Measurements from ENCODE around the gene KSR1. TPM values are rescaled to one million over a fixed set of nuclear protein-coding genes. Genes with fewer than 3 reads are reported as not detected.

Gene KSR1
- polyA plus RNA-seq, 1 of the 3 experiments (the other 2 are of a cell fraction) = 7.5 TPM

DNA sequence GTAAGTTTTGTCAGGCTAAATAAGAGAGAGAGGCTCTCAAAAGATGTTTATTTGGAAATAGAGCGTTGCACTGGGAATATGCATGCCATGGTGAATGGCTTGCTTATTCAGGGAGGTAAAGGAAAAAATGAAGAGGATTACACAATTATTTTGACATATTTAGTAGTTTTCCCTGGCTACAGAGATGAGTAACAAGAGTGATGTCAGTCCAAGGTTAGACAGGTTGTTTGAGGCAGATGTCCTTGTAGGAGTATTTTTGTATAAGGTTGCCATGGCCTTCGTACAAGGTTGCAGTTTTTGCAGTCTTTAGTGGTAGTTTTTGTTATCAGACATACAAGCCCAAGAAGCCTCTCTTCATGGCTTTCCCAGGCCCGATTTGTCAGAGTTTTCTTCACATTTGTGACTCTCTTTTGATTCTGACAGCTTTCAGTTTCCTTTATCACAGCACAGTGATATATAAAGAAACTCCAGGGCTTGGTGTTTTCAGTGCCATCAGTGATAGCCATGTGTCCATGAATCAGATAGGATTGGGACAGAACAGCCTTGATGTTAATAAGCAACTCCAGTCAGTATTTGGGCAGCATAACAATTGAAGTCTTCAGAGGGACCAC lies 156.0 kb downstream of the KSR1 start:
- H3K36me3 ChIP-seq (replicated peaks in 1 of 2; ENCODE audit: control insufficient read depth in 1 of 2, insufficient read depth in 2 of 2, low read length in 1 of 2) = peaks cover 8 to 43% of the 10 kb centered on the region in 2 experiments
- no peak overlapping the region for H3K9ac ChIP-seq
- TF ChIP-seq, protein P1, sequence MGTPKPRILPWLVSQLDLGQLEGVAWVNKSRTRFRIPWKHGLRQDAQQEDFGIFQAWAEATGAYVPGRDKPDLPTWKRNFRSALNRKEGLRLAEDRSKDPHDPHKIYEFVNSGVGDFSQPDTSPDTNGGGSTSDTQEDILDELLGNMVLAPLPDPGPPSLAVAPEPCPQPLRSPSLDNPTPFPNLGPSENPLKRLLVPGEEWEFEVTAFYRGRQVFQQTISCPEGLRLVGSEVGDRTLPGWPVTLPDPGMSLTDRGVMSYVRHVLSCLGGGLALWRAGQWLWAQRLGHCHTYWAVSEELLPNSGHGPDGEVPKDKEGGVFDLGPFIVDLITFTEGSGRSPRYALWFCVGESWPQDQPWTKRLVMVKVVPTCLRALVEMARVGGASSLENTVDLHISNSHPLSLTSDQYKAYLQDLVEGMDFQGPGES (IDR thresholded peaks at IDR 0.05; ENCODE audit: low read depth, low read length) = no peak
- TF ChIP-seq RFX5 (IDR thresholded peaks at IDR 0.05; ENCODE audit: low read length) = no peak
- TF ChIP-seq TCF12 (IDR thresholded peaks at IDR 0.05) = no peak
- no peak for TF ChIP-seq GABPA (IDR thresholded peaks at IDR 0.05; ENCODE audit: low read depth)
- no peak for TF ChIP-seq NFIC (IDR thresholded peaks at IDR 0.05; ENCODE audit: borderline replicate concordance)
- TF ChIP-seq FOSL2 (IDR thresholded peaks at IDR 0.05; ENCODE audit: borderline replicate concordance, low read depth) = no peak
- no peak for TF ChIP-seq YY1 (IDR thresholded peaks at IDR 0.05; ENCODE audit: low read depth)
- TF ChIP-seq POLR2AphosphoS5 (IDR thresholded peaks at IDR 0.05; ENCODE audit: low read depth, low read length) = no peak
- TF ChIP-seq MXI1 (IDR thresholded peaks at IDR 0.05; ENCODE audit: low read depth, low read length) = no peak
- no peak for TF ChIP-seq EP300 (IDR thresholded peaks at IDR 0.05; ENCODE audit: borderline replicate concordance in 1 of 2, low read depth in 1 of 2, low read length in 1 of 2)
- no peak for TF ChIP-seq JUND (IDR thresholded peaks at IDR 0.05)
- TF ChIP-seq NRF1 (IDR thresholded peaks at IDR 0.05; ENCODE audit: low read depth, low read length) = no peak
- no peak for TF ChIP-seq FOXM1 (IDR thresholded peaks at IDR 0.05; ENCODE audit: low read depth)
- H3K4me3 ChIP-seq (ENCODE audit: low read depth in 2 of 2, low read length in 1 of 2) = no peak overlapping the region
- no peak overlapping the region for H3K4me2 ChIP-seq
- DNase-seq = no peak
- no peaks in the 10 kb centered on the region for H3K9me3 ChIP-seq
- ChIA-PET POLR2A (no interaction called here), CTCF (interaction anchor here (1.2 to 20.9 kb wide), 4 partner anchors 9 to 144 kb away, joined by 5 to 365 read pairs (median 67); no protein-coding TSS in a partner anchor)
- no peaks in the 10 kb centered on the region; a peak in 1 of 4 replicates for H3K4me1 ChIP-seq (ENCODE audit: control insufficient read depth in 1 of 2, insufficient read depth in 2 of 2, low read depth in 1 of 2, low read length in 1 of 2)
- no peaks in the 10 kb centered on the region for H3K79me2 ChIP-seq (ENCODE audit: insufficient read depth)
- 91% methylated on average over 3 of the region's 3 CpGs for WGBS (ENCODE audit: low lambda C conversion rate)
- H2AFZ ChIP-seq (ENCODE audit: low read depth) = no peak overlapping the region
- H3F3A ChIP-seq (replicated peaks; ENCODE audit: insufficient read depth) = no peaks in the 10 kb centered on the region
- no peak overlapping the region for H3K27ac ChIP-seq (ENCODE audit: low read depth in 2 of 2, low read length in 1 of 2)
- H3K27me3 ChIP-seq (ENCODE audit: insufficient read depth) = no peaks in the 10 kb centered on the region
- H4K20me1 ChIP-seq (ENCODE audit: insufficient read depth) = no peaks in the 10 kb centered on the region
- no peaks in the 10 kb centered on the region for H3K9me2 ChIP-seq

DNA sequence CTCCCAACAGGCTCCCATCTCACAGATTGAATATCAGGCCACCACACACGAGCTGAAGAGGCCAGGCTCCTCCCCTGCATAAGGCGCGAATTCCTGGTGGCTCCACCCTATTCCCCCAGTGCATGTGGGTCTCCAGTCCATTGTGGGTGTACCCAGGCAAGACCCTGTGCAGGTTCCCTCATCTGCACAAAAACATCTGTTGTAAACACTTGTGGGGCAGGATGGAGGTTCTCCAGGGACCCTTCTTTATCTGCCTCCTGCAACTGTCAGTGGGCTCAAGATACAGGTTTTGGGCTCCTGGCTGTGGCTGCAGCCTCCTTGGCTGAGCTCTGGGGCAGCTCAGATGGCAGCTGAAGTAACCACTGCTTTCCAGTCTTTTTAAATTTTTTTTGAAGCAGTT lies 157.2 kb downstream of the KSR1 start:
- no peak for DNase-seq
- no peaks in the 10 kb centered on the region for H3F3A ChIP-seq (replicated peaks; ENCODE audit: insufficient read depth)
- no peaks in the 10 kb centered on the region; a peak in 1 of 4 replicates for H3K4me1 ChIP-seq (ENCODE audit: control insufficient read depth in 1 of 2, insufficient read depth in 2 of 2, low read depth in 1 of 2, low read length in 1 of 2)
- WGBS (ENCODE audit: low lambda C conversion rate) = 94% methylated on average over 3 of the region's 3 CpGs
- H3K9ac ChIP-seq = no peak overlapping the region
- H3K27me3 ChIP-seq (ENCODE audit: insufficient read depth) = no peaks in the 10 kb centered on the region
- H3K4me3 ChIP-seq (ENCODE audit: low read depth in 2 of 2, low read length in 1 of 2) = no peak overlapping the region
- no peaks in the 10 kb centered on the region for H3K9me3 ChIP-seq
- no peak overlapping the region for H3K4me2 ChIP-seq
- H2AFZ ChIP-seq (ENCODE audit: low read depth) = no peak overlapping the region
- H4K20me1 ChIP-seq (ENCODE audit: insufficient read depth) = no peaks in the 10 kb centered on the region
- no peaks in the 10 kb centered on the region for H3K9me2 ChIP-seq
- H3K36me3 ChIP-seq (replicated peaks in 1 of 2; ENCODE audit: control insufficient read depth in 1 of 2, insufficient read depth in 2 of 2, low read length in 1 of 2) = peaks cover 8 to 50% of the 10 kb centered on the region in 2 experiments
- ChIA-PET POLR2A (no interaction called here), CTCF (interaction anchor here (11.1 to 20.9 kb wide), 2 partner anchors 11 to 36 kb away, joined by 115 to 365 read pairs; no protein-coding TSS in a partner anchor)
- H3K27ac ChIP-seq (ENCODE audit: low read depth in 2 of 2, low read length in 1 of 2) = no peak overlapping the region
- TF ChIP-seq FOXJ3 (CRISPR knock-in tag; IDR thresholded peaks at IDR 0.05) (no peak), NFIC (IDR thresholded peaks at IDR 0.05; ENCODE audit: borderline replicate concordance) (no peak), POLR2AphosphoS5 (IDR thresholded peaks at IDR 0.05; ENCODE audit: low read depth, low read length) (no peak), FOXM1 (IDR thresholded peaks at IDR 0.05; ENCODE audit: low read depth) (no peak), SMC3 (IDR thresholded peaks at IDR 0.05; ENCODE audit: low read depth, low read length) (no peak), ELF1 (IDR thresholded peaks at IDR 0.05) (no peak), MAX (IDR thresholded peaks at IDR 0.05; ENCODE audit: low read depth) (no peak)
- TF ChIP-seq, protein P2, sequence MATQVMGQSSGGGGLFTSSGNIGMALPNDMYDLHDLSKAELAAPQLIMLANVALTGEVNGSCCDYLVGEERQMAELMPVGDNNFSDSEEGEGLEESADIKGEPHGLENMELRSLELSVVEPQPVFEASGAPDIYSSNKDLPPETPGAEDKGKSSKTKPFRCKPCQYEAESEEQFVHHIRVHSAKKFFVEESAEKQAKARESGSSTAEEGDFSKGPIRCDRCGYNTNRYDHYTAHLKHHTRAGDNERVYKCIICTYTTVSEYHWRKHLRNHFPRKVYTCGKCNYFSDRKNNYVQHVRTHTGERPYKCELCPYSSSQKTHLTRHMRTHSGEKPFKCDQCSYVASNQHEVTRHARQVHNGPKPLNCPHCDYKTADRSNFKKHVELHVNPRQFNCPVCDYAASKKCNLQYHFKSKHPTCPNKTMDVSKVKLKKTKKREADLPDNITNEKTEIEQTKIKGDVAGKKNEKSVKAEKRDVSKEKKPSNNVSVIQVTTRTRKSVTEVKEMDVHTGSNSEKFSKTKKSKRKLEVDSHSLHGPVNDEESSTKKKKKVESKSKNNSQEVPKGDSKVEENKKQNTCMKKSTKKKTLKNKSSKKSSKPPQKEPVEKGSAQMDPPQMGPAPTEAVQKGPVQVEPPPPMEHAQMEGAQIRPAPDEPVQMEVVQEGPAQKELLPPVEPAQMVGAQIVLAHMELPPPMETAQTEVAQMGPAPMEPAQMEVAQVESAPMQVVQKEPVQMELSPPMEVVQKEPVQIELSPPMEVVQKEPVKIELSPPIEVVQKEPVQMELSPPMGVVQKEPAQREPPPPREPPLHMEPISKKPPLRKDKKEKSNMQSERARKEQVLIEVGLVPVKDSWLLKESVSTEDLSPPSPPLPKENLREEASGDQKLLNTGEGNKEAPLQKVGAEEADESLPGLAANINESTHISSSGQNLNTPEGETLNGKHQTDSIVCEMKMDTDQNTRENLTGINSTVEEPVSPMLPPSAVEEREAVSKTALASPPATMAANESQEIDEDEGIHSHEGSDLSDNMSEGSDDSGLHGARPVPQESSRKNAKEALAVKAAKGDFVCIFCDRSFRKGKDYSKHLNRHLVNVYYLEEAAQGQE (IDR thresholded peaks at IDR 0.05; ENCODE audit: low read depth, low read length) = no peak
- no peaks in the 10 kb centered on the region for H3K79me2 ChIP-seq (ENCODE audit: insufficient read depth)
